ENCODE data around the gene RAPSN. TPM values are rescaled to one million over a fixed set of nuclear protein-coding genes. Genes with fewer than 3 reads are reported as not detected.

The RAPSN gene
- polyA plus RNA-seq, 3 donors from 2014 or later: not detected

DNA sequence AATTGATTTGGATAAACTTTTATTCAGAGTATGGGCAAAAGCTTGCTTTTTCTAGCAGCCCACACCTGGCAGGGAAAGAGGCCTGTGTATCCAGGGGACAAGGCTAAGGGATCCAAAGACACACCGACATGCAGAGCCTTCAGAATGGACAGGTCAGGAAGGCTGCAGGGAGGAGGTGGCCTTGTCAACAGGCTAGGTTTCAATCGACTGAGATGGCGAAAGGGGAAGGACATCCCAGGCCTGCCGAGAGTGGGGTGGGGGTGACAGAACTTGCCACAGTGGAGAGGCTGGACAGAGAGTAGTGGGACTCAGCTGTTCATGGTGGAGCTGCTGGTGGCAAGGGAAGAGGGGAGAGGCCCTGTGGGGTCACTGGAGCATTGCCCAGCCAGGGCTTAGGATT, 45.8 kb downstream of the RAPSN start:
- no peaks in the 10 kb centered on the region for H3K9me3 Mint-ChIP-seq
- no peak overlapping the region for H3K4me3 Mint-ChIP-seq
- H3K27ac Mint-ChIP-seq: peak overlapping the region in 2 of 6 donors; percentile 49 to 61
- peaks cover under 1 to 8% (median 6%) of the 10 kb centered on the region in 3 donors for H3K27me3 Mint-ChIP-seq (ENCODE audit: low read depth in 3 of 3)
- peaks cover 29 to 32% of the 10 kb centered on the region in 2 donors for H3K4me1 Mint-ChIP-seq
- no peak for DNase-seq
- no peaks in the 10 kb centered on the region for H3K36me3 Mint-ChIP-seq

GRCh38 chr11:47400768-47401279, 48.1 kb downstream of the RAPSN start:
- Mint-ChIP-seq H3K4me1 (peaks cover 19 to 25% of the 10 kb centered on the region in 2 donors), H3K27ac (peak overlapping the region; percentile 67 to 87 (median 75)), H3K4me3 (peak overlapping the region; percentile 68 to 79 (median 75)), H3K9me3 (no peaks in the 10 kb centered on the region), H3K27me3 (ENCODE audit: low read depth in 3 of 3) (peaks cover 0 to 2% (median 0%) of the 10 kb centered on the region in 3 donors), H3K36me3 (no peaks in the 10 kb centered on the region)
- no peak for DNase-seq

- DNase-seq: peak; percentile 30 to 40 (median 31)
- Mint-ChIP-seq H3K36me3 (no peaks in the 10 kb centered on the region), H3K9me3 (no peaks in the 10 kb centered on the region), H3K4me1 (peaks cover 26 to 32% of the 10 kb centered on the region in 2 donors), H3K27ac (peak overlapping the region; percentile 67 to 87 (median 75)), H3K4me3 (peak overlapping the region; percentile 75 to 81 (median 79)), H3K27me3 (ENCODE audit: low read depth in 3 of 3) (peaks cover 0 to 3% (median 0%) of the 10 kb centered on the region in 3 donors)
Measured at GRCh38 chr11:47399860-47400767, 48.8 kb downstream of the RAPSN start.

DNA sequence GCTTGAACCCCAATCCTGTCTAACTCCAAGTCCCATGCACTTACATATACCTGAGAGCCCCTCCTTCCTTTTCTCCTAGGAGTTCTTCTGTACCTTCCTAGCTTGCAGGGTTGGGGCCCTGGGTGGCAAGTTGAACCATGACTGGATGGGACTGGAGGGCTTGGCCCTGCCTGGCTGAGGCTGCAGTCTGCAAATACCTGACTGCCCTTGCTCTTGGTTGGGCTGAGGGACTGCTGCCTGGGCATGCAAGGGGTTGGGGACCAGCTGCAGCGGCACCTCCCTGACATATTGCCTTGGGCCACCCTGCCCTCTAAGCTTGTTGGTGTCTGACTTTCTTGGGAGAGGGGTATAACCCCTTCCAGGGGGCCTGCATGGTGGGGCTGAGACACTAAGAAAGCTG, 50.4 kb downstream of the RAPSN start:
- Mint-ChIP-seq H3K9me3 (no peaks in the 10 kb centered on the region), H3K27me3 (ENCODE audit: low read depth in 3 of 3) (peaks cover 0 to 5% (median 0%) of the 10 kb centered on the region in 3 donors), H3K27ac (peak overlapping the region in 4 of 6 donors; percentile 33 to 75 (median 73)), H3K4me1 (peaks cover 42 to 46% of the 10 kb centered on the region in 2 donors), H3K36me3 (no peaks in the 10 kb centered on the region), H3K4me3 (peak overlapping the region in 3 of 5 donors; percentile 21 to 63 (median 41))
- no peak for DNase-seq

DNA sequence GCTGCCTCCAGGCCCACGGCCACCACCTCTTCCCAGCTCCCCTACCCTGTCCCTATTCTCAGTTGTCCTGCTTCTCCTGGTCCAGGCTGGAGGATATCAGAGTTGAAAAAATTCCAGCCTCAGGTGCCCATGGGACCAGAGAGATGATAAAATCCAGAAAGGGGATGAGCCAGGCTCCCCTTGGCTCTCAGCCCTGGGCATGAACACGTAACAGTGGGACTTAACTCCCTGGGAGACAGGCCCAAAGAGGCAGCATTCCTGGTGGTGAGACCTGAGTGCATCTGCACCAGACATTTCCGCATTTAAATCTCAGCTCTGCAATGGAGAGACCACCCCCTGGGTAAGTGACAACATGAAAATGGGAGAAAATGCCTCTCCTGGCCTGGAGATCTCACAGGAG, 50.9 kb downstream of the RAPSN start:
- H3K27me3 Mint-ChIP-seq (ENCODE audit: low read depth in 3 of 3): peaks cover 0 to 5% (median 0%) of the 10 kb centered on the region in 3 donors
- peaks cover 46 to 52% of the 10 kb centered on the region in 2 donors for H3K4me1 Mint-ChIP-seq
- peak overlapping the region in 4 of 6 donors; percentile 11 to 75 (median 52) for H3K27ac Mint-ChIP-seq
- H3K36me3 Mint-ChIP-seq: no peaks in the 10 kb centered on the region
- no peak for DNase-seq
- no peaks in the 10 kb centered on the region for H3K9me3 Mint-ChIP-seq
- H3K4me3 Mint-ChIP-seq: peak overlapping the region in 1 of 5 donors; percentile 8

DNA sequence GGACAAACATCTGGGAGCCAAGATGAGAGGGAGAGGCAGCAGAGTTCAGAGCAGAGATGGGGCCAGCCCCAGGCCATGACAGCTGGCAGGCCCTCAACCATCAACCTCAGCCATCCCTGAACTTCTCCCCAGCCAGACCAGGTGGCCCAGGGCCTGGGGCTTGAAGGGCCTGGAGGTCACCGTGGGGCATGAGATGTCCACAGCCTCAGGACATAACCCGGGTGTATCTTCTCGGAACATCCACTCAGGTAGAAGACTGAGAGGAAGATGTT, 53.0 kb downstream of the RAPSN start:
- H3K4me3 Mint-ChIP-seq: peak overlapping the region in 2 of 5 donors; percentile 13 to 18
- DNase-seq: no peak
- peaks cover 60 to 63% of the 10 kb centered on the region in 2 donors for H3K4me1 Mint-ChIP-seq
- H3K27ac Mint-ChIP-seq: peak overlapping the region in 5 of 6 donors; percentile 20 to 95 (median 88)
- H3K36me3 Mint-ChIP-seq: no peaks in the 10 kb centered on the region
- H3K27me3 Mint-ChIP-seq (ENCODE audit: low read depth in 3 of 3): peaks cover 0 to 5% (median 0%) of the 10 kb centered on the region in 3 donors
- no peaks in the 10 kb centered on the region for H3K9me3 Mint-ChIP-seq

- no peaks in the 10 kb centered on the region for H3K9me3 Mint-ChIP-seq
- H3K4me3 Mint-ChIP-seq: peak overlapping the region; percentile 68 to 80 (median 76)
- peaks cover 0 to 6% (median 0%) of the 10 kb centered on the region in 3 donors for H3K27me3 Mint-ChIP-seq (ENCODE audit: low read depth in 3 of 3)
- peaks cover 60 to 64% of the 10 kb centered on the region in 2 donors for H3K4me1 Mint-ChIP-seq
- DNase-seq: no peak
- no peaks in the 10 kb centered on the region for H3K36me3 Mint-ChIP-seq
- H3K27ac Mint-ChIP-seq: peak overlapping the region; percentile 88 to 95 (median 92)
Measured at GRCh38 chr11:47395223-47396048, 53.5 kb downstream of the RAPSN start.

DNA sequence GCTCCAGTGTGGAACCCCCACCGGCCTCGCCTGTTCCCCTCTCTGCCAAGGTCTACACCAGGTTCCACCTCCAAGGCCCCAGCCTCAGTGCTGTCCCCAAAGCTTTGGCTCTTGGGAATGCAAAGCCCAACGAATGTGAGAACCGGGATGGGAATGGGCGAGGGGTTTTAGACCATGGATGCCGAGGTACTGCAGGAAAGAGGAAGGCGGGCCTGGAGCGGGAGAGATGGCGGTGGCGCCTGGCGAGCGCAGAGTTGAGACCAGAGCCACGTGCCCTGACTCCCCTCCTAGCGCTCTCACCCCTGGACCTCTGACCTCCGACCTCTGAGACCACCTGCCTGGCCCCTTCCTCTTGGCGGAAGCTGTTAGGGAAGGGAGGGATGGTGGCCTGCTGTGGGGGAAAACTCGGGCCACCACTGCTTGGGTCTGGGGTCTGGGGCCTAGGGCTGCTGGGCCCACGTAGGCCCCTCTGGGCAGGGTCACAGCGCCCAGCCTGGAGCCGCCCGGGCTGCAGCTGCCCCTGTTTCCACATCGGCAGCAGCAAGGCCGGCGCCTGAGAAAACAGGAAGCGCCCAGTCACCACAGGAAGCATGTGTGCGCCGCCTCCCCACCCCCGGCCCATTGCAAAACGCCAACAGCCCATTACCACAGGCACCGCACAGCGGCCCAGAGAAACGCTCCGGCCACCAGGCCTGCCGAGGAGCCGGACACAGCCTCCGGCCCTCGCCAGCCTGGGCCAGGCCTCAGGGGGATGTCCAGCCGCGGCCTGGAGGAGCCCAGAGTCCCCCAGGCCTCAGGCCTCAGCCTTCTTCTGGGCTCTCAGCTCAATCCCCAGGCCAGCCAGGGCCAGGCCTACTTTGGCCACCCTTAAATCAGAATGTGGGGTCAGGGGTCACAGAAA, 54.4 kb downstream of the RAPSN start:
- Mint-ChIP-seq H3K27ac (peak overlapping the region; percentile 88 to 95 (median 92)), H3K36me3 (no peaks in the 10 kb centered on the region), H3K4me1 (peaks cover 63 to 67% of the 10 kb centered on the region in 2 donors), H3K27me3 (ENCODE audit: low read depth in 3 of 3) (peaks cover 1 to 10% (median 2%) of the 10 kb centered on the region in 3 donors), H3K9me3 (no peaks in the 10 kb centered on the region), H3K4me3 (peak overlapping the region; percentile 68 to 80 (median 76))
- DNase-seq: peak; percentile 66 to 71 (median 68)

- peak overlapping the region; percentile 65 to 80 (median 76) for H3K4me3 Mint-ChIP-seq
Measured at GRCh38 chr11:47394050-47394321, 55.0 kb downstream of the RAPSN start.

DNA sequence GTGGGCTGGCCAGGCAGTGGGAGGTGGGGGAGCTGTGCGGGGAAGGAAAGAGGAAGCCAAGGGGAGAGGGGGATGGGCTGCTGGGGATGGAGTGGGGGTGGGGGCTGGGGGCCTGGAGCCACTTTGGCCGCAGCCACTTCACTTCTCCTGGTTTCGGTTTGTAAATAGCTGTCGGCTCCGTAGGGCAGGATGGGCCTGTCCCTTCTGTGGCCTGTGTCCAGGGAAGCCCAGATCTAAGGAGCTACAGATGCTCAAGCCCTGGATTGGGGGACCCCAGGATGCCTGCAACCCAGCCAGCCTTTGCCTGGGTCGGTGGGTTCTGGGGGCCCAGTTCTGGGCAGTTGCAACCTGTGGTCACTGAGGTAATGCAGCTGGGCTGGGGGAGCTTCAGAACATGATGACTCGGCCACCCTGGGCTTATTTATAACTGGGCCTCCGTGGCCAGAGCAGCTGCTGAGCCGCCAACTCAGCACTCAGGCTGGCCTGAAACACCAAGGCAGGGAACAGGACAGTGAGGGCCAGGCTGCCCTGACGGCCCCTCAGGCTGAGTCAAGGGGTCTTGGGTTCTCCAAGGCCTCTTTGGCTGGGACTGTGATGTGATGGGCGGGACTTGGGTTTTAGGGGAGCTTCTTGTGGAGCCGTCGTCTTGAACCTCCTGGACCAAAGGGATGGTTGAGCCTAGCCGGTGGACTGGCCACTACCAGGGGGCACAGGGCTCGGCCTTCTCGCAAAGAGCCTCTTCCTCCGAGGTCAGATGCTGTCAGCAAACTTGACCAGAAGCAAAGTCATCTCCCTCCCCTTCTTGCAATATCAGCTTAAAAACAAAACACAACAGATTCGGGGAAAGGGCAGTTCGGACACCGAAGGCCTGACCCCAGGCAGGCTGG, 55.5 kb downstream of the RAPSN start:
- H3K4me1 Mint-ChIP-seq: peaks cover 72 to 75% of the 10 kb centered on the region in 2 donors
- no peak for DNase-seq
- peak overlapping the region; percentile 88 to 95 (median 92) for H3K27ac Mint-ChIP-seq
- no peaks in the 10 kb centered on the region for H3K36me3 Mint-ChIP-seq
- H3K9me3 Mint-ChIP-seq: no peaks in the 10 kb centered on the region
- H3K27me3 Mint-ChIP-seq (ENCODE audit: low read depth in 3 of 3): peaks cover 2 to 12% (median 2%) of the 10 kb centered on the region in 3 donors
- peak overlapping the region; percentile 65 to 80 (median 76) for H3K4me3 Mint-ChIP-seq

More at GRCh38 chr11:47394050-47394321, 55.0 kb downstream of the RAPSN start:
- peak overlapping the region; percentile 88 to 95 (median 92) for H3K27ac Mint-ChIP-seq
- no peak for DNase-seq
- H3K4me1 Mint-ChIP-seq: peaks cover 66 to 69% of the 10 kb centered on the region in 2 donors
- no peaks in the 10 kb centered on the region for H3K36me3 Mint-ChIP-seq
- peaks cover 1 to 12% (median 2%) of the 10 kb centered on the region in 3 donors for H3K27me3 Mint-ChIP-seq (ENCODE audit: low read depth in 3 of 3)
- no peaks in the 10 kb centered on the region for H3K9me3 Mint-ChIP-seq

GRCh38 chr11:47392546-47393162, 56.3 kb downstream of the RAPSN start:
- Mint-ChIP-seq H3K27me3 (ENCODE audit: low read depth in 3 of 3) (peaks cover 2 to 12% (median 3%) of the 10 kb centered on the region in 3 donors), H3K4me3 (peak overlapping the region in 4 of 5 donors; percentile 5 to 39 (median 30)), H3K27ac (peak overlapping the region; percentile 37 to 95 (median 55)), H3K9me3 (no peaks in the 10 kb centered on the region), H3K4me1 (peaks cover 78 to 80% of the 10 kb centered on the region in 2 donors), H3K36me3 (no peaks in the 10 kb centered on the region)
- no peak for DNase-seq

Data from immature natural killer cell (primary cell).